Liver (tissue), 9 donors: ENCODE data around the gene TOGARAM2. TPM values are rescaled to one million over a fixed set of nuclear protein-coding genes. Genes with fewer than 3 reads are reported as not detected.

Experiments used
- DNase-seq: peaks from one replicate; pipeline ENCODE4 v3.0.0-alpha.2; 2017; ENCODE audit warnings: low spot score
- H3K27ac ChIP-seq, 2 donors: one replicate each; pipeline ENCODE4 v1.7.0; 2013; ENCODE audit warnings: inconsistent platforms in 2 of 2, low read length in 2 of 2, control low read depth in 1 of 2, low read depth in 1 of 2, mild to moderate bottlenecking in 1 of 2
- H3K27me3 ChIP-seq, 4 donors: one replicate each; pipeline versions ENCODE4 v1.6.1 to v1.7.0; 2013; ENCODE audit warnings: low read length in 3 of 4, inconsistent platforms in 1 of 4, mild to moderate bottlenecking in 1 of 4, moderate library complexity in 1 of 4; ENCODE audit not compliant: control insufficient read depth in 4 of 4, insufficient read depth in 4 of 4
- H3K36me3 ChIP-seq, 4 donors: one replicate each; pipeline versions ENCODE4 v1.6.1 to v1.7.0; 2013; ENCODE audit warnings: low read length in 3 of 4, mild to moderate bottlenecking in 3 of 4, low read depth in 1 of 4, moderate library complexity in 1 of 4; ENCODE audit not compliant: control insufficient read depth in 4 of 4, insufficient read depth in 3 of 4
- H3K4me1 ChIP-seq, 4 donors: one replicate each; pipeline versions ENCODE4 v1.6.1 to v1.7.0; 2013; ENCODE audit warnings: low read length in 3 of 4, mild to moderate bottlenecking in 3 of 4, moderate library complexity in 1 of 4; ENCODE audit not compliant: control insufficient read depth in 4 of 4, insufficient read depth in 4 of 4
- H3K4me3 ChIP-seq, 3 donors: one replicate each; pipeline versions ENCODE4 v1.6.1 to v1.7.0; 2013; ENCODE audit warnings: low read length in 3 of 3, control low read depth in 1 of 3, low read depth in 1 of 3, mild to moderate bottlenecking in 1 of 3
- H3K9ac ChIP-seq, 2 donors: one replicate each; pipeline ENCODE4 v1.7.0; 2013; ENCODE audit warnings: low read length in 2 of 2, mild to moderate bottlenecking in 2 of 2, moderate library complexity in 2 of 2, control low read depth in 1 of 2, low read depth in 1 of 2
- H3K9me3 ChIP-seq, 4 donors: one replicate each; pipeline versions ENCODE4 v1.6.1 to v1.7.0; 2013; ENCODE audit warnings: low read length in 3 of 4; ENCODE audit not compliant: control insufficient read depth in 4 of 4
- ATF3 ChIP-seq: IDR thresholded peaks from 2 replicates; pipeline ENCODE4 v1.6.1; 2016; ENCODE audit warnings: antibody characterized with exemption
- CTCF ChIP-seq: fragments of 150-350 bp; IDR thresholded peaks from 2 replicates; pipeline ENCODE4 v1.5.1; 2017; ENCODE audit warnings: improper control_type of control experiment, low read depth, low read length; ENCODE audit not compliant: missing input control
- EGR1 ChIP-seq, 2 donors: IDR thresholded peaks; 2 replicates each; pipeline ENCODE4 v1.6.1; 2016 to 2018; ENCODE audit warnings: antibody characterized with exemption in 2 of 2, low read depth in 2 of 2
- FOXA2 ChIP-seq: IDR thresholded peaks from 2 replicates; pipeline ENCODE4 v1.6.1; 2016; ENCODE audit warnings: antibody characterized with exemption
- HNF4A ChIP-seq, 2 donors: conservative IDR thresholded peaks; 2 replicates each; pipeline ENCODE4 v1.6.1; 2016; ENCODE audit warnings: antibody characterized with exemption in 2 of 2, mild to moderate bottlenecking in 2 of 2
- HNF4G ChIP-seq: IDR thresholded peaks from 2 replicates; pipeline ENCODE4 v1.6.1; 2016; ENCODE audit warnings: antibody characterized with exemption
- JUND ChIP-seq, 2 donors: IDR thresholded peaks; 2 replicates each; pipeline ENCODE4 v1.6.1; 2016; ENCODE audit warnings: antibody characterized with exemption in 2 of 2
- MAX ChIP-seq: IDR thresholded peaks from 2 replicates; pipeline ENCODE4 v1.6.1; 2016; ENCODE audit warnings: antibody characterized with exemption
- NR2F2 ChIP-seq: IDR thresholded peaks from 2 replicates; pipeline ENCODE4 v1.6.1; 2016; ENCODE audit warnings: antibody characterized with exemption
- RAD21 ChIP-seq, 2 donors: IDR thresholded peaks; 2 replicates each; pipeline ENCODE4 v1.6.1; 2016; ENCODE audit warnings: antibody characterized with exemption in 2 of 2, mild to moderate bottlenecking in 2 of 2
- REST ChIP-seq: IDR thresholded peaks from 2 replicates; pipeline ENCODE4 v1.6.1; 2016; ENCODE audit warnings: antibody characterized with exemption, mild to moderate bottlenecking
- SP1 ChIP-seq: IDR thresholded peaks from 2 replicates; pipeline ENCODE4 v1.6.1; 2018; ENCODE audit warnings: antibody characterized with exemption, mild to moderate bottlenecking
- TAF1 ChIP-seq: conservative IDR thresholded peaks from 2 replicates; pipeline ENCODE4 v1.6.1; 2016; ENCODE audit warnings: antibody characterized with exemption, mild to moderate bottlenecking
- YY1 ChIP-seq: IDR thresholded peaks from 2 replicates; pipeline ENCODE4 v1.6.1; 2016; ENCODE audit warnings: antibody characterized with exemption, mild to moderate bottlenecking
- ZBTB33 ChIP-seq: IDR thresholded peaks from 2 replicates; pipeline ENCODE4 v1.6.1; 2016; ENCODE audit warnings: antibody characterized with exemption
- WGBS: extraction: QIAGEN DNeasy Blood & Tissue Kit; methylation state at CpG from one replicate; pipeline ENCODE4 v1.1.7; 2013; 5-methylcytosine and 5-hydroxymethylcytosine counted together
- polyA plus RNA-seq, 2 donors: library from polyadenylated mRNA; stranded (reverse) in 1 of 2; unstranded in 1 of 2; fragments of 200-250 nt in 1 of 2; fragments of >200 nt in 1 of 2; fragmentation: Nextera tagmentation in 1 of 2; extraction: Ambion mirVana in 1 of 2; gene quantifications; one replicate each; pipeline versions ENCODE4 v1.2.1 to v1.2.3, GENCODE V29; 2013 to 2015
- total RNA-seq, 2 donors: library from RNA; depleted of rRNA; stranded (reverse); fragments of >200 nt; gene quantifications; one replicate each; pipeline ENCODE4 v1.2.3, GENCODE V29; 2014
- donor health status: healthy.
- donor health status: healthy.
- donor health status: healthy.
- donor health status: healthy.
- donor health status: healthy.

Gene TOGARAM2
- total and polyA plus RNA-seq, 4 donors, result 0.15 to 0.42 (median 0.19) TPM; not detected in 1

GRCh38 chr2:29064346-29064715 is 83.2 kb downstream of the TOGARAM2 start:
- whole genome bisulfite sequencing, result 83% methylated on average over 4 of the region's 4 CpGs
- no peak for DNase-seq

More at GRCh38 chr2:29064346-29064715, 83.2 kb downstream of the TOGARAM2 start:
- no peaks in the 10 kb centered on the region for H3K9me3 ChIP-seq
- no peaks in the 10 kb centered on the region for H3K27me3 ChIP-seq
- TF ChIP-seq EGR1 (IDR thresholded peaks at IDR 0.05; ENCODE audit: low read depth in 2 of 2) (no peak), MAX (no peak), JUND (IDR thresholded peaks at IDR 0.05) (no peak), RAD21 (IDR thresholded peaks at IDR 0.05) (no peak), REST (no peak), CTCF (no peak), HNF4A (conservative IDR thresholded peaks at IDR 0.05) (no peak), YY1 (no peak), ZBTB33 (no peak), TAF1 (no peak), HNF4G (no peak), SP1 (no peak), ATF3 (no peak), NR2F2 (no peak), FOXA2 (no peak)
- no peak overlapping the region for H3K27ac ChIP-seq
- H3K4me3 ChIP-seq, result no peak overlapping the region
- H3K4me1 ChIP-seq, result no peaks in the 10 kb centered on the region
- H3K36me3 ChIP-seq, result no peaks in the 10 kb centered on the region
- no peak overlapping the region for H3K9ac ChIP-seq
